ENCODE results near the gene SETBP1. TPM values are rescaled to one million over a fixed set of nuclear protein-coding genes. Genes with fewer than 3 reads are reported as not detected.
A peak's percentile ranks its signal among the peaks of the same experiment; 100 is the strongest.

Gene SETBP1
- total RNA-seq, 2 experiments from 2014 or later: 6.4 to 6.7 TPM

DNA sequence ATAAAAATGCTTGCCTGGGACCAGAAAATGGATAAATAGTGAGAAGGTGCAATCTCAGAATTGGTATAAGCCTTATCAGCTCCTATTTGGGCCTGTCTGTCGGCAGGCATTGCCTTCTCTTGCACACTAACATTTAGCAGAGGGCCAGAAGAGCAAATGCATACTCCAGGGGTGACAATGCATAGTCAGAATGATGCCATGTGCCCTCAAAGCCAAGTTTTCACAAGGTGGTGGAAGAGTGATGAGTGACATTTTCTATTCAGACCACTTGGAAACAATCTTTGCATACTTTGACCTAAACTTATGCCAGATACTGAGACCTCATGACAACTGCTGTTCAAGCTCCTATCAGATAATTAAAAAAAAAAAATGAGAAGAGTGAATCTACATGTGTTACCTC, 276.3 kb downstream of the SETBP1 start:
- CTCF ChIA-PET: interaction anchor here (0.6 kb wide), 1 partner anchor 1295 kb away, joined by 3 read pairs; no protein-coding TSS in a partner anchor

DNA sequence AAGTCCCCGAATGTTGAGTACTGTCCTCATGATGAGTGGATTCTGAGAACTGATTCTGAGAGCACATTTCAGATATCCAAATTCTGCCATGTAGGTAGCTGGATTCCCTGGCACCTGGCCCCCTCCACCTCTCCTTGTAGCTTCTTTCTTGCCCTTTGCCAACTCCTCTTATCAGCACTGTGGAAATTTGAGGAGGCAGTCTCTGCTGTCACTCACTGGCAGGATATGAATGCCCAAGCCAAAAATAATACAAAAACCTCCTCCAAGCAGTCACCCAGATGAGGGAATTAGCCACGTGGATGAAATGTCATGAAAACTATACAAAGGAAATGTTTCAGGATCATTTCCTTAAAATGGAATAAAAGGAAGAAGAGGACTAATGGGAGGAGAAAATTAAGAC, 276.8 kb downstream of the SETBP1 start:
- CTCF ChIA-PET: interaction anchor here (0.6 kb wide), 1 partner anchor 1295 kb away, joined by 3 read pairs; no protein-coding TSS in a partner anchor
- H3K4me1 Mint-ChIP-seq (ENCODE audit: low read depth): no peaks in the 10 kb centered on the region
- H3K36me3 Mint-ChIP-seq: no peaks in the 10 kb centered on the region

More for the DNA sequence above, 276.3 kb downstream of the SETBP1 start:
- POLR2A ChIA-PET: no interaction called here
- no peak for DNase-seq
- Mint-ChIP-seq H3K9me3 (no peaks in the 10 kb centered on the region), H3K36me3 (no peaks in the 10 kb centered on the region), H3K27ac (no peak overlapping the region), H3K4me1 (ENCODE audit: low read depth) (no peaks in the 10 kb centered on the region), H3K4me3 (no peak overlapping the region), H3K27me3 (peaks cover 9% of the 10 kb centered on the region)
- intact Hi-C loops (cut with micrococcal nuclease): no loop called here

GRCh38 chr18:44958040-44958439, 277.4 kb downstream of the SETBP1 start:
- H3K36me3 Mint-ChIP-seq: no peaks in the 10 kb centered on the region
- H3K4me1 Mint-ChIP-seq (ENCODE audit: low read depth): no peaks in the 10 kb centered on the region
- H3K4me3 Mint-ChIP-seq: no peak overlapping the region
- ChIA-PET CTCF (no interaction called here), POLR2A (no interaction called here)
- no peak overlapping the region for H3K27ac Mint-ChIP-seq
- peaks cover 12% of the 10 kb centered on the region for H3K27me3 Mint-ChIP-seq
- intact Hi-C loops (cut with micrococcal nuclease): no loop called here
- no peaks in the 10 kb centered on the region for H3K9me3 Mint-ChIP-seq
- no peak for DNase-seq

More for the DNA sequence above, 276.8 kb downstream of the SETBP1 start:
- DNase-seq: no peak
- intact Hi-C loops (cut with micrococcal nuclease): no loop called here
- Mint-ChIP-seq H3K27me3 (peaks cover 10% of the 10 kb centered on the region), H3K4me3 (no peak overlapping the region), H3K27ac (no peak overlapping the region), H3K9me3 (no peaks in the 10 kb centered on the region)
- POLR2A ChIA-PET: no interaction called here

- ChIA-PET CTCF (no interaction called here), POLR2A (no interaction called here)
- Mint-ChIP-seq H3K27me3 (peaks cover 12% of the 10 kb centered on the region), H3K27ac (no peak overlapping the region), H3K36me3 (no peaks in the 10 kb centered on the region), H3K4me1 (ENCODE audit: low read depth) (no peaks in the 10 kb centered on the region), H3K4me3 (no peak overlapping the region), H3K9me3 (no peaks in the 10 kb centered on the region)
- no peak for DNase-seq
- intact Hi-C loops (cut with micrococcal nuclease): no loop called here
Measured at GRCh38 chr18:44958455-44958854, 277.8 kb downstream of the SETBP1 start.

- intact Hi-C loops (cut with micrococcal nuclease): no loop called here
- POLR2A ChIA-PET: no interaction called here
Measured at GRCh38 chr18:44959013-44959412, 278.3 kb downstream of the SETBP1 start.

DNA sequence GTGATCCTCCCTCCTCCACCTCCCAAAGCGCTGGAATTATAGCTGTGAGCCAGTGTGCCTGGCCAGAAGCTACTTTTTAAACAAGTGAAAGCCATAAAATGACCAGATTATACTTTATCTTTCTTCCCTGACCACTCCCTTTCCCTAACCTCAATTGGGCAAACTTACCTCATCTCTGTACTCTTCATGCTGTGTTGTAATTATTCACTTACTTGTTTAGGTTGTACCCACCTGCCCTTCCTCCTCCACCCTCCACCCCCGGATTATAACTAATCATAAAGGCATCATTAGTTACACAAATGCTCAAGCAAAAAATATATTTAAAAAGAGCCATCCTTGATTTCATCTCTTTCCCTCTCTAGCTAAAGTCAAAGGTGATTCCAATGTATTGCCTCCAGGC, 279.9 kb downstream of the SETBP1 start:
- no peaks in the 10 kb centered on the region for H3K9me3 Mint-ChIP-seq
- intact Hi-C loops (cut with micrococcal nuclease): no loop called here

More at GRCh38 chr18:44959013-44959412, 278.3 kb downstream of the SETBP1 start:
- H3K4me3 Mint-ChIP-seq: no peak overlapping the region
- H3K36me3 Mint-ChIP-seq: no peaks in the 10 kb centered on the region
- H3K4me1 Mint-ChIP-seq (ENCODE audit: low read depth): no peaks in the 10 kb centered on the region
- no peak for DNase-seq
- no peak overlapping the region for H3K27ac Mint-ChIP-seq
- CTCF ChIA-PET: no interaction called here
- H3K27me3 Mint-ChIP-seq: peaks cover 12% of the 10 kb centered on the region
- H3K9me3 Mint-ChIP-seq: no peaks in the 10 kb centered on the region

DNA sequence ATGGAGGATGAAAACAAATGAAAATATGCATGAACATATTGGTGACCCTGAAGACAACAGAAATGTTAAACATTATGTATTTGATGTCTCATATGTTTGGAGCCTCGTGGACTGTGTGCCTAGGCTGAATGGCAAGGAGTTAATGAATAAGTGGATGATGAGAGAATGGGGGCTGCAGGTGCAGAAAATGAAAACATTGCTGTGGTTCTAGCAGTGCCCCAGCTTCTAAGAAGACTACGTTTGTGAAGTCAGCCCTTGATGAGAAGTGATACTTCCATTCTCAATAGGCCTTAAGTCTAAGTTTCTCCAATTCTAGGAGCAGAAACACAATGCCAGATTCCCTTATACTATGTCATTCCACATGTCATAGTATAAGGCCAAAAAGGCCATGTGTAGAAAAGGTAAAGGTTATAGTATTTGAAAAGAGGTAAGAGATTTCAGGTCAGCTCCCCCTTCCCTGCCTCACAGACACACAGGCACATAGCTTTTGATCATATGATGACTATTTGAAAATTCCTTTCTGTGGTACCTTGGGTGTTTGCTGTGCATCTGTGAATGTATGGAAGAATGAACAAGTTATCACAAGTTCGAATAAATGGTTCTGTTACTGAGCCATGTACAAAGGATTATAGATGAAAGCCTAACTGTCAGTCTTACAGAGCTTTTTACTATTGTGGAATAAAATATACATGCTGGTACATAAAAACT, 280.8 kb downstream of the SETBP1 start:
- H3K27ac Mint-ChIP-seq: no peak overlapping the region
- H3K4me3 Mint-ChIP-seq: no peak overlapping the region
- no peaks in the 10 kb centered on the region for H3K9me3 Mint-ChIP-seq
- peaks cover 15% of the 10 kb centered on the region for H3K27me3 Mint-ChIP-seq
- no peak for DNase-seq
- intact Hi-C loops (cut with micrococcal nuclease): no loop called here
- ChIA-PET POLR2A (no interaction called here), CTCF (no interaction called here)
- no peaks in the 10 kb centered on the region for H3K36me3 Mint-ChIP-seq
- no peaks in the 10 kb centered on the region for H3K4me1 Mint-ChIP-seq (ENCODE audit: low read depth)

More for the DNA sequence above, 279.9 kb downstream of the SETBP1 start:
- H3K36me3 Mint-ChIP-seq: no peaks in the 10 kb centered on the region
- H3K4me3 Mint-ChIP-seq: no peak overlapping the region
- H3K27ac Mint-ChIP-seq: no peak overlapping the region
- ChIA-PET POLR2A (no interaction called here), CTCF (no interaction called here)
- no peak for DNase-seq
- peaks cover 15% of the 10 kb centered on the region for H3K27me3 Mint-ChIP-seq
- H3K4me1 Mint-ChIP-seq (ENCODE audit: low read depth): no peaks in the 10 kb centered on the region

DNA sequence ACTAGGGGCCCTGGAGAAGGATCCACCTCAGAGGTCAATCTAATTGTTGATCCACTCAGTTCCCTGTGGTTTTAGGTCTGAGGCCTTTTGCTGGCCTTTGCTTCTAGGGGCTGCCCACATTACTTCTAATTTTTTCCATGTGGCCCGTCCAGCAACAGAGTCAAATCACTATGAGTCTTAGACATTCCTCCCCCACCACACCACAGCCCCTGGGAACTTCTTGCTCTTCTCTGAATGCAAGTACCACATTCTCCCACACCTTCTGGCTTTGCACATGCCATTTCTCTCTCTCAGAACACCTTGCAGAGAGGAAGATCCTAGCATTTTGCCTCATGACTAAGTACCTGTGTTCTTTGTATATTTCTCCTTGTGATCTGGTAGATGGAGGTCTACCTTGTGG, 286.9 kb downstream of the SETBP1 start:
- Mint-ChIP-seq H3K27ac (no peak overlapping the region), H3K4me3 (no peak overlapping the region), H3K9me3 (no peaks in the 10 kb centered on the region), H3K36me3 (no peaks in the 10 kb centered on the region), H3K27me3 (peaks cover 4% of the 10 kb centered on the region), H3K4me1 (ENCODE audit: low read depth) (no peaks in the 10 kb centered on the region)
- CTCF ChIA-PET: interaction anchor here (0.6 kb wide), 1 partner anchor 708 kb away, joined by 3 read pairs; no protein-coding TSS in a partner anchor
- POLR2A ChIA-PET: no interaction called here
- intact Hi-C loops (cut with micrococcal nuclease): no loop called here
- no peak for DNase-seq

GRCh38 chr18:44968336-44968735, 287.6 kb downstream of the SETBP1 start:
- ChIA-PET CTCF (no interaction called here), POLR2A (no interaction called here)
- no peak for DNase-seq
- no peak overlapping the region for H3K27ac Mint-ChIP-seq
- intact Hi-C loops (cut with micrococcal nuclease): no loop called here
- no peaks in the 10 kb centered on the region for H3K4me1 Mint-ChIP-seq (ENCODE audit: low read depth)
- H3K9me3 Mint-ChIP-seq: no peaks in the 10 kb centered on the region
- H3K27me3 Mint-ChIP-seq: peaks cover 4% of the 10 kb centered on the region
- H3K36me3 Mint-ChIP-seq: no peaks in the 10 kb centered on the region
- H3K4me3 Mint-ChIP-seq: no peak overlapping the region

- Mint-ChIP-seq H3K9me3 (no peaks in the 10 kb centered on the region), H3K4me1 (ENCODE audit: low read depth) (no peaks in the 10 kb centered on the region), H3K27me3 (peaks cover 4% of the 10 kb centered on the region), H3K4me3 (no peak overlapping the region), H3K27ac (no peak overlapping the region), H3K36me3 (no peaks in the 10 kb centered on the region)
- CTCF ChIA-PET: no interaction called here
- POLR2A ChIA-PET: no interaction called here
- intact Hi-C loops (cut with micrococcal nuclease): no loop called here
- DNase-seq: no peak
Measured at GRCh38 chr18:44969214-44969795, 288.6 kb downstream of the SETBP1 start.

DNA sequence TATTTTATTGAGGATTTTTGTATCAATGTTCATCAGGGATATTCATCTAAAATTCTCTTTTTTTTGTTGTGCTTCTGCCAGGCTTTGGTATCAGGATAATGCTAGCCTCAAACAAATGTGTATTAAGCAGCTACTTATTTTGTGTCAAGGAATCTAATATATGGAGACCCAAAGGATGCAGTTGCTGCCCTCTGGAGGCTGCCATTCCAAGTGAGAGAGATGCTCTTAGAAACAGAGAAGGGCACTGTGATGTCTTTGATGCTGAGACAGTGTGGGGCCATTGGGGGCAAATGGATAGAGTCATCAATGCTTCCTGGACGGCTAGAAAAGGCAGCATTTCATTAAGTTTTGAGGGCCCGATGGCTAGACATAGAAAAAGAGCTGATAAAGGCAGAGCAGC, 292.6 kb downstream of the SETBP1 start:
- intact Hi-C loops (cut with micrococcal nuclease): no loop called here
- Mint-ChIP-seq H3K36me3 (no peaks in the 10 kb centered on the region), H3K27ac (no peak overlapping the region), H3K9me3 (no peaks in the 10 kb centered on the region), H3K27me3 (peaks cover 2% of the 10 kb centered on the region), H3K4me3 (no peak overlapping the region), H3K4me1 (ENCODE audit: low read depth) (no peaks in the 10 kb centered on the region)
- CTCF ChIA-PET: interaction anchor here (0.8 to 1.5 kb wide), 2 partner anchors 135 to 214 kb away, joined by 3 read pairs; no protein-coding TSS in a partner anchor
- POLR2A ChIA-PET: no interaction called here
- DNase-seq: peak; percentile 19

- Mint-ChIP-seq H3K4me3 (no peak overlapping the region), H3K36me3 (no peaks in the 10 kb centered on the region), H3K4me1 (ENCODE audit: low read depth) (no peaks in the 10 kb centered on the region), H3K27ac (no peak overlapping the region), H3K9me3 (no peaks in the 10 kb centered on the region), H3K27me3 (peaks cover 2% of the 10 kb centered on the region)
- DNase-seq: no peak
- POLR2A ChIA-PET: no interaction called here
- CTCF ChIA-PET: interaction anchor here (1.5 kb wide), 1 partner anchor 136 kb away, joined by 3 read pairs; no protein-coding TSS in a partner anchor
- intact Hi-C loops (cut with micrococcal nuclease): no loop called here
Measured at GRCh38 chr18:44974174-44974573, 293.5 kb downstream of the SETBP1 start.

GRCh38 chr18:44977856-44978255, 297.2 kb downstream of the SETBP1 start:
- H3K4me1 Mint-ChIP-seq (ENCODE audit: low read depth): no peaks in the 10 kb centered on the region
- no peaks in the 10 kb centered on the region for H3K9me3 Mint-ChIP-seq
- peaks cover 2% of the 10 kb centered on the region for H3K27me3 Mint-ChIP-seq
- H3K27ac Mint-ChIP-seq: no peak overlapping the region
- no peak for DNase-seq
- POLR2A ChIA-PET: no interaction called here
- no peaks in the 10 kb centered on the region for H3K36me3 Mint-ChIP-seq
- intact Hi-C loops (cut with micrococcal nuclease): no loop called here
- no peak overlapping the region for H3K4me3 Mint-ChIP-seq
- CTCF ChIA-PET: interaction anchor here (1.2 kb wide), 1 partner anchor 60 kb away, joined by 3 read pairs; no protein-coding TSS in a partner anchor
